Adrenal gland (tissue), 12 donors: ENCODE results near the gene SHH. TPM values are rescaled to one million over a fixed set of nuclear protein-coding genes. Genes with fewer than 3 reads are reported as not detected.

ENCODE experiments used
- DNase-seq, 7 donors: peaks; one replicate each; pipeline ENCODE4 v3.0.0-alpha.2; 2019 to 2020
- H3K27ac ChIP-seq, 5 donors: fragments of 200-600 bp; sonication (generic) in 4 of 5; 1 replicate in 3 of 5; 2 replicates in 2 of 5; pipeline versions ENCODE4 v1.5.1 to v1.8.0; 2016 to 2020; ENCODE audit warnings: mild to moderate bottlenecking in 1 of 5
- H3K27me3 ChIP-seq: fragments of 200-600 bp; 2 replicates; pipeline ENCODE4 v1.8.0; 2021
- H3K36me3 ChIP-seq, 2 donors: fragments of 200-600 bp; replicated peaks in 1 of 2; 1 replicate in 1 of 2; 2 replicates in 1 of 2; pipeline versions ENCODE4 v1.5.1 to v1.8.0; 2018 to 2022
- H3K4me1 ChIP-seq, 2 donors: fragments of 200-600 bp; replicated peaks in 1 of 2; 1 replicate in 1 of 2; 2 replicates in 1 of 2; pipeline versions ENCODE4 v1.5.1 to v1.8.0; 2018 to 2021
- H3K4me3 ChIP-seq, 4 donors: fragments of 200-600 bp; sonication (generic) in 3 of 4; one replicate each; pipeline ENCODE4 v1.5.1; 2016 to 2018
- H3K9me3 ChIP-seq, 3 donors: fragments of 200-600 bp; sonication (generic) in 1 of 3; replicated peaks in 1 of 3; 1 replicate in 2 of 3; 2 replicates in 1 of 3; pipeline versions ENCODE4 v1.5.1 to v1.8.0; 2016 to 2021
- CTCF ChIP-seq, 6 experiments: fragments of 450-650 bp in 4 of 6; fragments of 200-600 bp in 2 of 6; sonication (generic) in 1 of 6; IDR thresholded peaks; 1 replicate in 5 of 6; 2 replicates in 1 of 6; pipeline versions ENCODE4 v1.5.1 to v1.8.0; 2016 to 2021; ENCODE audit warnings: antibody characterized with exemption in 6 of 6, mild to moderate bottlenecking in 2 of 6, moderate library complexity in 1 of 6
- POLR2A ChIP-seq, 2 donors: fragments of 450-650 bp; IDR thresholded peaks; one replicate each; pipeline ENCODE4 v1.6.1; 2017; ENCODE audit warnings: antibody characterized with exemption in 2 of 2, mild to moderate bottlenecking in 2 of 2, moderate library complexity in 1 of 2
- WGBS, 4 donors: extraction: QIAGEN DNeasy Blood & Tissue Kit in 2 of 4; methylation state at CpG; one replicate each; pipeline versions ENCODE4 v1.1.5 to v1.1.7; 2013 to 2017; 5-methylcytosine and 5-hydroxymethylcytosine counted together
- intact Hi-C, 2 donors: fragments of 100-400 bp; cut with DNase I; formaldehyde crosslinking; loops; one replicate each; pipeline versions ENCODE4 v1.14.1 to v1.15.0; 2022 to 2023
- polyA plus RNA-seq, 3 donors: library from polyadenylated mRNA; stranded (reverse); fragments of 200-250 nt in 2 of 3; fragments of 350-450 nt in 1 of 3; fragmentation: Illumina TruSeq in 1 of 3; extraction: RNeasy Lipid Tissue Mini Kit (QIAGEN cat#74804) in 1 of 3; gene quantifications; one replicate each; pipeline ENCODE4 v1.2.3, GENCODE V29; 2013 to 2014
- total RNA-seq, 9 donors: library from RNA; depleted of rRNA in 4 of 9; stranded (reverse); fragments of >200 nt in 4 of 9; fragments of 120-200 nt in 1 of 9; fragmentation: NEBNext Ultra II Directional in 1 of 9; extraction: Animal tissue kit (Norgen Biotek cat#: 25700) in 1 of 9; gene quantifications; one replicate each; pipeline versions ENCODE4 v1.1.0 to v1.2.4, GENCODE V29; 2013 to 2023
- donor health status: healthy with polysubstance abuse.
- donor health status: Bipolar disorder and iron deficiency.
- donor health status: DM: yes; HTN: yes; CAD: no.
- donor health status: DM: no; HTN: no; CAD: no.
- donor health status: DM: no; HTN: no; CAD: no.
- donor health status: DM: yes; HTN: yes; CAD: no.

The SHH gene
- total and polyA plus RNA-seq, 12 donors: 2.1 to 38.0 (median 11.0) TPM

DNA sequence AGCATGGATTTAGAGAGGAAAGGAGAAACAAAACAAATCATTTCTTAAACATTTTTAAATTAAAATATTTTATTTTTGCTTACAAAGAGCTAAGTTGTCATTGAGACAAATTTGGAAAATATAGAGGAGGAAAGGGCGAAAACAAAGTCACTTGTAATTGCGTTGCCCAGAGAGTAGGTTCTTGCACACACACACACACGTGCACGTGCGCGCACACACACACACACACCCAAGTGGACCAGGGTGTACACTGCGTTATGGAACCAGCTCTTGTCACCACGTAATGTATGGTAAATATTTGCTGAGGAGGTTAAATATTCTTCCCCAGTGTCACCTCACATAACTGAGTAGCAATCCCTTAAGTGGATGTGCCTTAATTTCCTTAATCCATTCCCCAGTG, 21.6 kb downstream of the SHH start:
- Histone ChIP-seq H3K27ac (no peak overlapping the region), H3K9me3 (no peaks in the 10 kb centered on the region), H3K4me1 (peaks cover 0 to 7% of the 10 kb centered on the region in 2 donors), H3K36me3 (no peaks in the 10 kb centered on the region), H3K4me3 (no peak overlapping the region), H3K27me3 (peaks cover 4% of the 10 kb centered on the region)
- intact Hi-C loops: loop anchor here (10.0 kb wide), 3 partner anchors 974 to 1134 kb away; no protein-coding TSS in a partner anchor
- TF ChIP-seq POLR2A (IDR thresholded peaks at IDR 0.05) (no peak), CTCF (IDR thresholded peaks at IDR 0.05) (no peak)
- WGBS, 4 donors: 66 to 76% (median 74%) methylated on average over 8 of the region's 8 CpGs
- DNase-seq: no peak

DNA sequence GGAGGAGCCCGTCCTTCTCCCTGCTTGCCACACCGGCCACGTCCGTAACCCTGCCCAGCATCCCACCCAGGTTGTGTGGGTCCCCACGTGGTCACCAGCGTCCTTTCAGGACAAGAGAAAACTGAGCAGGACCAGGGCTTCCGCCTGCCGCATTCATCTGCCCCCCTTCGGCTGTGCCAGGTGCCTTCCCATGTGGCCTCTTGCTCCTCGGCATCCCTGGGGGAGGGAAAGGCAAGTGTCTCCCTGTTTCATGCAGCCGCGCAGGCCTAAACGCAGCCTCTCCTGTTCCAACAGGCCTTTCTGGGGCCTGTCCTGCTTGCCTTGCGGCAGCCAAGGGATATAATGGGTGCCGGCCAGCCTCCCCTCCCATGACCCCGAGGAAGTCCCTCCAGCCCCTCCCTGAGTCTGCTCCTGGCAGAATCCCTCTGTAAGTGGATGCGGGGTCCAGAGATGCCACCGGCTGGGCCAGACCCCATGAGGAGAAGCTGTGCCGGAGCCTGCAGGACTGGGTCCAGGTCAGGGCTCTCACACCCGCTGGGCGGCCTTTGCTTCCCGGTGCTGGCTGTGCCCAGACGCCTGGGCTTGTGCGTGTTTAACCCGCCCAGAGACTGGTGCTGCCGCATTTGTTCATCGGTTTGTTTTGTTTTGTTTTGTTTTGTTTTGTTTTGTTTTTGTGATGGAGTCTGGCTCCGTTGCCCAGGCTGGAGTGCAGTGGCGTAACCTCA, 23.1 kb downstream of the SHH start:
- no peak for DNase-seq
- TF ChIP-seq CTCF (IDR thresholded peaks at IDR 0.05): no peak
- no peak for TF ChIP-seq POLR2A (IDR thresholded peaks at IDR 0.05)
- WGBS, 4 donors: 86 to 91% (median 88%) methylated on average over 26 to 29 of the region's 29 CpGs
- no peak overlapping the region for H3K27ac ChIP-seq
- H3K27me3 ChIP-seq: no peaks in the 10 kb centered on the region
- no peak overlapping the region for H3K4me3 ChIP-seq
- H3K9me3 ChIP-seq: no peaks in the 10 kb centered on the region
- H3K4me1 ChIP-seq: peaks cover 0 to 7% of the 10 kb centered on the region in 2 donors
- no peaks in the 10 kb centered on the region for H3K36me3 ChIP-seq
- intact Hi-C loops: no loop called here

- peak in 1 of 7 donors; percentile 23 for DNase-seq
These were observed 23.7 kb downstream of the SHH start for GRCh38 chr7:155788616-155789000.

More at GRCh38 chr7:155788616-155789000, 23.7 kb downstream of the SHH start:
- no peaks in the 10 kb centered on the region for H3K27me3 ChIP-seq
- peaks cover 0 to 7% of the 10 kb centered on the region in 2 donors for H3K4me1 ChIP-seq
- H3K9me3 ChIP-seq: no peaks in the 10 kb centered on the region
- no peaks in the 10 kb centered on the region for H3K36me3 ChIP-seq
- TF ChIP-seq POLR2A (IDR thresholded peaks at IDR 0.05) (no peak), CTCF (IDR thresholded peaks at IDR 0.05) (no peak)
- no peak overlapping the region for H3K4me3 ChIP-seq
- WGBS, 4 donors: 80 to 91% (median 82%) methylated on average over 11 to 22 of the region's 22 CpGs
- H3K27ac ChIP-seq: no peak overlapping the region
- intact Hi-C loops: no loop called here
